ENCODE results near the gene EBF3.

The EBF3 gene

DNA sequence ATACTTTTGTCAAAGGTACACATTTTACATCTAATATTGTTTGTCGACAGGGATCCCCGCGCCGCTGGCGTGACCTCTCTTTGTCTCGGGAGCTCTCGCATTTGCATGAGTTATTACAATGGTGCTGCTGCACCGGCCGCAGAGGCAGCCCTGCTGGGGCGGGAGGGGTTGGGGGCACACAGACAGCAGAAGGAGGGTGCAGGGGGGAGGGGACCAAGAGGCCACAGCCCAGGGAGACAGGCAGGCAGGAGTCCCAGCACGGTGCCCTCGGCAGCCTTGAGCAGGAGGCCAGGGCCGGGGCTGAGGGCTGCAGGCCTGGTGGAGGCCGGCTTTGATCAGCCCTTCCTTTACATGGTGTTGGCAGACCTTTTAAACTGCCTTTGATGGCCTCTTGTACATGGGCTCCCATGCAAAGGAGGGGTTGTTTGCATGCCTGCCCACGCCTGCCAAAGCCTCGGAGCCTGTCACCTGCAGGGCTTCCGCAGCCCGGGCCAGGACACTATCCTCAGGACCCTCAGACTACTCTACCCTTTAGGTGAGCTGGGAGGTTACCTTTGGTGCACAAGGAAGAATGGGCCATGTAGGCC lies 95.5 kb downstream of the EBF3 start:
- no peak for DNase-seq

DNA sequence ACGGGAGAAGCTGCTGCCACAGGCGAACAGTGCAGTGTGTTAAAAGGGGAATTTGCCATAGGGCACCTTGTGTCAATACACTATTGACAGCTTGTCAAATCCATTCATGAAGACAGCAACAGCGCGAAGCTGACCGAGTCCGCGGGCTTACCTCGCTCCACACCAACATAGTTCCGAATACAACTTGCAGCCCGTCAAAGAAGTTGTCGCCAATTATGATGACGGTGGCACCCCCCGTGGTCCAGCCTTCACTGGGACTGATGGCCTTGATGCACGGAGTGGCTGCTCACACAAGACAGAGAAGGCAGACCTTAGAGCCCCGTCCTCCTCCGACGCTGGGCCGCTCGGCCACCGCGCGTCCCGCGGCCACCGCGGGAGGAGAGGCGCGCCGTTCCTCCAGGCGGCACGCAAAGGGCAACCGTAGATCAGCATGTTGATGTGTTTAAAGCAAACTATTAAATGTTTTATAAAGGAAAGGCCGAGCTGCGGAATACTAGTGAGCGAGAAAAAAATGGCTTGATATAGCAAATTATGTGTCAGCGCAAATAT lies 96.4 kb downstream of the EBF3 start:
- DNase-seq, result no peak

DNA sequence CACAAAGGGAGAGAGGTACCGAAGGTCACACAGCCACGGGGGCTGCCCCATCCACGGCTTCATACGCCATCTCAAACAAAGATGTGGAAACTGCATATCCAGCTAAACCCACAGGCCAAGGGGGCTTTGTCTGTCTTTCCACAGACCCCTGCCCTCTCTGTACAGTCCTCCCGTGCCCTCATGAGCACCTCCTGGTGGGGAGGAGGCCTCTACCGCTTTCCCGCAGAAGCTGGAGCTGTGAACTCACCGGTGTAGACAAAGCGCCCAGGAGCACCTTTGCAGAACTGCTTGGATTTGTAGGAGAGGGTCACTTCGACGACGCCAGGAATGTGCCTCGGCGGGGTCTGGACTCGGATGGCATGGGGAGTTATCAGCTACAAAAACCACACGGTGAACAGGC lies 97.2 kb downstream of the EBF3 start:
- DNase-seq, result no peak

DNA sequence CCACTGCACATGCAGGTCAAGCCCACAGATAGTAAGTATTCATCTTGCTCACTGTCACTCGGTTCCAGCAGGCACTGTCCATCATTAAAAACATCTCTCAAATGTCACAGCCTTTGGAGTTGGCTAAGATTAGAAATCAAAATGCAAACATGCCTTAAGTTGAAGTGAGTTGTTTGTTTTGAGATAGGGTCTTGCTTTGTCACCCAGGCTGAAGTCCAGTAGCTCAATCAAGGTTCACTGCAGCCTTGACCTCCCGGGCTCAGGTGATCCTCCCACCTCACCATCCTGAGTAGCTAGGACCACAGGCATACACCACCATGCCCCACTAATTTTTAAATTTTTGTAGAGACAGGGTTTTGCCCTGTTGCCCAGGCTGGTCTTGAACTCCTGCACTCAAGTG lies 98.1 kb downstream of the EBF3 start:
- no peak for DNase-seq

DNA sequence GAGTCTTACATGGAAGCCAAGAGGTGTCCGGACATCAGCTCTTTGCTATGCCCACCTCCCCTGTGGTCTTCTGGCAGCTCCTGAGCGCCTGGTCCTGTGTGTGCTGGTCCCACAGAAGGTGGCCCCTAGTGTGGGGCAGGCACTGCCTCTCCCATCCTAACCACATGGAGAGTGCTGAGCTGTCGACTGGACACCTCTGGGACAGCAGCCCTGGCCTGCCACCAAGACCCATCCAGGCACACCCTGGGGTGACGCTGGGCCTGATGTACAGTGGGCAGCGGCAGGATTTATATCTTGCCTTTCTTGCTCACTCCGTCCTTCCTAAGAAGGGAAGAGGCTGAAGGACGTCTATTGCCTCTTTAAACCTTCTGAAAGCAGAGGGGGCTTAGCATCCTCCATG lies 98.7 kb downstream of the EBF3 start:
- DNase-seq, result no peak

DNA sequence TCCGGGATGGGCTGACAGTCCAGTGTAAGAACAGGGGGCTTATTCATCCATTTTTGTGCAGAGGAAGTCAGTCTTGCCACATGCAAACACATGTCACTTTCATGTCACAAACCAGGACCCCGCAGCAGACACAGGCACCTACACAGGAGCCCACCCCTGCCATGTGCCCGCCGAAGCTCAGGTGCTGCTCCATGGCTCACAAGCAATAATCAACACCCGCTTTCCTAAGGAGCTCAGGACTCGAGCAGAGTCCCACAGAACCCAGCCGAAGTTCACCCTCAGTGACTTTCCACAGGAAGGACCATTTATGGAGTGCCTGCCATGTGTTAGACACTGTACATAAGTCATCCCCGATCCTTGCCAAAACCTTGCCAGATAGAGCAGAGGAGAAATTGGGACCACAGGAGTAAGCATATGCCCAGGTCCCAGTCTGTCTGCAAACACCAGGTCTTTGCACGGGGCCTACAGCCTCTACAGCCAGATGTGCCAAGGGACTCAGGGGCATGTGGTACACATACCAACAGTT lies 99.4 kb downstream of the EBF3 start:
- no peak for DNase-seq

DNA sequence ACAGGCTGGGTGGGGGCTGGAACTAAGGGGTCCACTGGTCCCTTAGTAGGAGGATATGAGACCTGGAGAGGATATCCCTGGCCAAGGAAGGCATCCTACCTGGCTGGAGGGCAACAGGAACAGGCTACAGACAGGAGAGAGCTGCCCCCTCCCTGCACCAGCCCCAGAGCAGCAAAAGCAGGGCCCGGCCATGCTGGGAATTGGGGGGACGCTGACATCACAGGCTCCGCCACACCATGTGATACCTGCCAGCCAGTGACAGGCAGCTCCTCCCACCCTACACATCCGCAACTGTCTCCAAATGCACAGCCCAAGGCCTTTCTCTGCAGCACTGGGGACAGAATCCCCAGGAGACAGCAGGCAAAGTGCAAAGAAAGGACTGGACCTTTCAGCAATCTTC lies 100.0 kb downstream of the EBF3 start:
- no peak for DNase-seq

DNA sequence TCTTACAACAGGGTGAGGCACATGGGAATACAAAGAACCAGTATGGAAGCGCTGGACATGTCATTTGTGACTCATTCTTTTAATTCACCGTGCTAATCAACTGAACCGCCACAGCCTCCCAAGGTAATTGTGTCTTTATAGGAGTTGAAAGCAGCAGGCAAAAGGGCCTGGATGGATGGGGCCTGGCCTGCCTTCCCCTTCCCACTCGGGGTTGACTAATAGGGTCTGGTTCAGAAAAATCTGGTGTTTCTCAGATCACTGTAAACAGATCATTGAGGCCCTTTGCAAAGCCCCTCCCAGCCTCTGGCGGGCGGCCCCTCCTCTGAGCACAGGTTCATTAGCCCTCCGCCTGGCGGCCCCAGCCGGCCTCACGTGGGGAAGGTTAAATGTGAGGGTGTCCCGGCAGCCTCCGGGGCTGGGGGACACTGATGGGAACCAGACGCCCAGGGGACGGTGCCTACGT lies 100.8 kb downstream of the EBF3 start:
- DNase-seq, result no peak

DNA sequence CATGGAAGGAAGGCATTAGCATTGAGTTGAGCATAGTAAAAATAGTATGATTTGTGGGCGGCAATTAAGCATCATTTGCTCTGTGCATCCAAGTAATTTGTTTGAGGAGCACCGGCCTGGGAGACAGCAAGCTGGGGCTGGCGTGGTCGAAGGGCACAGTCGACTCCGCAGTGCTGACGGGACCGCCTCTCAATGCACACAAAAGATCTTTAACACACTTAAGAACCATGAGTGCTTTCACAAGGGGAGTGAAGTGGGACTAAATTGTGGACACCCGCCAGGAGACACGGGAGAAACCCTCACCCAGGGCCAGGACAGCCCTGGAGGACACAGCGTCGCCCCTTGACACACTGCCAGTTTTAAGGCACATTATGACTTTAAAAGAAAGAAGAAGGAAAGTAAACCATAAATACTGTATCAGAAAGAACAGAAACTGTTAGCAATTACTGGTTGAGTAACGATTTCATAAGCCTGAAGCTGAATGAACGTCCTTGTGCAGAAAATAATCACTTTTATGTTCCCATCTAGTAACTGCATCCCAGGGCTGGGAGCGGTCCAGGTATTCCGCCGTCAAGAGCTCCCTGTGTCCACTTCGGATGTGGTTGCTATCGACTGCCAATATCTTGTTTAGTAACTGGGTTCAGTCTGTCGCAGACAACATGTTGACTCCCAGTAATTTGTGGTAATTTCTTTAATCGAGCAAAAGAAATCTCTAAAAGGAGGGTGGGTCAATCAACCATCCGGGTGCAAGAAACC lies 102.1 kb downstream of the EBF3 start:
- DNase-seq, result no peak

DNA sequence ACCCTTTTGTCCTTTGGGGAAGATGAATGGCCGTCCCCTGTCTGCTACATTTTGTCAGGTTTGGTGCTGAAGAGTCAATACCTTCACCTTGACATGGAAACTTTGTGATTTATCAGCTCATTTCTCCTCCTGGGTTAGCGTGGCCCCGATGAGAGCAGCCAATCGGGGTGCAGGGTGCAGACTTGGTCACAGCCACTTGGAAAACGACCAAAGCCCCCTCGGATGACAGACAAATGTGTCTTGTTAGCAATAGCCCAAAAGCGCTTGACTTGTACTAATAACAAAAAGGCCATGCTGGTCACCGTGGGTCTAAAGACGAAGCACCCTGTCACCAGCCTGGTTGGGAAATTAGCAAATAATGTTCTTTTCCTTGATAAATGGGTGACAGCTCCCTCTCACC lies 103.7 kb downstream of the EBF3 start:
- DNase-seq, result no peak

DNA sequence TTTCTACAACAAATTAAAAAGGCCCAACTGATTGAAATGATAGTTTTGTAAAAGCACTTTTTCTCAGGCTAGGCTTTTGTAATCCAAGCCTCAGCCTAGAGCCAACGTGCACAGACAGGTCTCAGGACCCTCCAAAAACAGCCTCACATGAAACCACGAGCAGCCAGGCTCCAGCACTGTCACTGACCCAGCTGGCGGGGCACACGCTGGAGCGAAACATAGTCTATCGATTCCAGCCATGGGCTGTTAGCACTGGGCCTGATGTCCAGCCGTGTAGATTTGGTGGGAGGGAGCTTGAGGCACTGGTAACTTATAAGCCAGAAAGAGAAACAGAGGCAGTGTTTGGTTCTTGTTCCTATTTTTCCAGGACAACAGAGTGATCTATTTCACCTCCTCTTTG lies 104.5 kb downstream of the EBF3 start:
- no peak for DNase-seq

DNA sequence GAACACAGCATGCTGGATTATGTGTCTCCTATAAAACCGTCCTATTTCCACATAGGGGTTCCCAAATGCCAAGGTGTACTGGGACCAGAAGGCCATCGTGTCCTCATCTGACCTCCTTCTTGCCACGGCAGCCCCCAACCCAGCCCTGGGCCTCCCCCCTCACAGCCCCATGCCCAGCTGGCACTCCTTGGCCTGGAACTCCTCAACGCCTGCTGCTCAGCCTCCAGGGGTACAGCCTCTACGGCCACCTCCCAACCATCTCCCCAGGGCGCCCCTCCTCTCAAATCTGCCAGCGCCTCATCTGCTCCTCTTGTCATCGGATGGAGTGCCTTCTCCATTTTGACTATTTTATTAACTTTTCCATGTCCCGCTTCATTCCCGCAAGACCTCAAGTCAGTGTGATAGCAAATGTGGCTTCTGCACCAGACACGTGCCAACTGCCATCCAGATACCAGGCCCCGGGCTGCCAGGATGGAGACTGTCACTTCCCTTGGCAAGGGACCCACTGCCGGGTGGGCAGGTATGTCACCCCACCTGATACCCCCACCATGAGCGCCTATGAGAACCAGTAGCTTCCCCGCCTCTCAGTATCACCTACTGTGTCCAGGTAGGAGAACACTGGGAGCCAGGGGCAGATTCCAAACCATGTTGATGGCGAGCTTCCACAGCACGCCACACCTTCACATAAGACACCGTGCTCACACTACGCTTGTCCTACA lies 106.7 kb downstream of the EBF3 start:
- no peak for DNase-seq

DNA sequence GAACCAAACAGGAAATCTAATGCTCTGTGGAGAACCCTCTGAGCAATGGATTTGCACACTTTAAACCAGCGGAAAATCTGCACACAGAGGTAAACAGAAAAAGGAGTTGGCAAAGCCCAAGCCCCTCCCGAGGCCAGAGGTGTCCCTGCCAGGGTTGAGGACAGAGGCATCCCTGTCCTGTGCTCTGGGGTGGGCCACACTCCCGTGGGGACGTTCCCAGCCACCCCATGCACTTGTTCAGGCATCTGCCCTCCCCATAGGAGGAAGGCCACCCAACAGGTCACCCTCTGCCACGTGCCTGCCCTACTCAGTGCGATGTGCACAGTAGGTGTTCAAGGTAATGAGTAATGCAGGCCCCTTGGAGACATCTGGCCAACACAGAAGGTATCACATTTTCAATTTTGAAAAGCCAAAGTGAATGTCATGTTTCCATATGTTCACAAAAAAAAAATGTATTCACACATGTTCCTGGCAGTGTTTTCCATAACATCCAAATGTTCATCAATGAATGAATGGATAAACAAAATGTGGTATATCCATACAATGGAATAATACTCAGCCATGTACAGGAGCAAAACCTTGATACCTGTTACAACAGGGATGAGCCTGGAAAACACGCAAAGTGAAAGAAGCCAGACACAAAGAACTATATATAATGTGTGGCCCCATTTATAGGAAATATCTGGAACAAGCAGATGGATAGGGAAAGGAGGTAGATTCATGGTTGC lies 108.1 kb downstream of the EBF3 start:
- no peak for DNase-seq

DNA sequence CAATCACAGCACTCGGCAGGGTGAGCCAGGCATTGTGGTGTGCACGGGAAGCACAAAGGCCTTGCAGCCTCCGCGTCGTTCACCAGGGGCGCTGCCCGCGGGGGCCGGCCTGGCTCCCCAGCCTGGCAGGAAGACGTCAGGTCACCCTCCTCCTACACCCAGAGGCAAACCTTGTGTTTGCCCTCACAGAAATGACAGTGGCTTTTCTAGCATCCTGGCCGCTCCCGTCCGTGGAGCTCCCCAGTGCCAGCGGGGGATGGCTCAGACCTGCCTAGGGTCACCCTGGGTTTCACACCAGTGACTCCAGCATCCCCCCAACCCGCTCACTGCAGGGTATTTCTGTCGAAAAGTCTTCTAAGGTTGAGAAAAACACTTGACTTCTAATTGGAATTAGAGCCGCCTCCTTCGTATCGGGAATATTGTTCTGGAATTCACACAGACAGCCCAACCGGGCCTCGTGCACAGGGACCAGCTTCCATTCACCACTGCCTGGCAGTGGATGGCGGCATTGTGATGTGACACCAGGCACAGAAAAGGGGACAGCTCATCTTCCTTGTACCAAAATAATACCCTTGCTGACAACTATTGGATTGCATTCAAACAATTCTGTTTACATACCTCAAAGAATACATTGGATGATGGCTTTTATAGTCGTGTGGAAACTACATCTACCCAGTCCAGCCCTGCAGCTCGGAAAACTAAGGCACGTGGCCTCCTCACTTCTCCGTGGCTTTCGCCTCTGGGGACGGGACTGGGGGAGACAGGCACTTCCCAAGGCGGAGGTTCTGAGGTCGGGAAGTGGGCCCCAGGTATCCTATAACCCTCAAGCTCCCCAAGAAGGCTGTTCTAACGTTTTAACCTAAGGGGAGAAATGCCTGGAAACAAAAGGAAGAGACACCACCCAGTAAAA lies 109.0 kb downstream of the EBF3 start:
- no peak for DNase-seq

DNA sequence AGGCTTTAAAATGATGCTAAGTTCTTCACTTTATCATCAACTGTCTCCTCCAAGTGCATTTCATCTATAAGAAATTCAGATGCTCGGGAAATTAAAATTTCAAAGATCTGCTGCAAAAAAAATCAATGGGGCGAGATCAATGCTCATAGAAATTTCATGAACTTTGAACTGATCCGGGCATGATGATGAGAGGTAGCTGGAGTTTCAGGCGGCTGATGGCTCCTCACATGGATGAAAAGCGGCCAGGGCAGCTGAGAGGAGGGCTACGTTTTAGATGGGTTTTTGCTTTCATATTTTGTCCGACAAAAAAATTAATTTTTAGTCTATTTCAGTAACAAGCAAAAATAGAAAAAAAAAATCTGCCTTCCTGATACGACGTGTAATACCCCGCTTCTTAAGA lies 109.9 kb downstream of the EBF3 start:
- DNase-seq, result no peak

DNA sequence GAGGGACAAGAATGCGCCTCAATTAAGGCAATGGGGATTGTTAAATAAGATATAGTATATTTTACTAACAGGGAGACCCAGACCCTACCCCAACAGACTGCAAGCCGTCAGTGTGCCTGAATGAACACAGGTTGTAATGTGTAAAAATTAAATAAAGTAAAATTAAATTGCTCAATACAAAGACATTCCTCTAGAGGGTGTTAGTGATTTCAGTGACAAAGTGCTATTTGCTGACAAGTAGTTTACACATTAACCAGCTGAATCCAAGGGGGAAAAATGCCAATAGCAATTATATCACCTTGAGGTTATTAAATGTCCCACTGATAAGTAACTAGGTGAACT lies 110.5 kb downstream of the EBF3 start:
- DNase-seq, result no peak

DNA sequence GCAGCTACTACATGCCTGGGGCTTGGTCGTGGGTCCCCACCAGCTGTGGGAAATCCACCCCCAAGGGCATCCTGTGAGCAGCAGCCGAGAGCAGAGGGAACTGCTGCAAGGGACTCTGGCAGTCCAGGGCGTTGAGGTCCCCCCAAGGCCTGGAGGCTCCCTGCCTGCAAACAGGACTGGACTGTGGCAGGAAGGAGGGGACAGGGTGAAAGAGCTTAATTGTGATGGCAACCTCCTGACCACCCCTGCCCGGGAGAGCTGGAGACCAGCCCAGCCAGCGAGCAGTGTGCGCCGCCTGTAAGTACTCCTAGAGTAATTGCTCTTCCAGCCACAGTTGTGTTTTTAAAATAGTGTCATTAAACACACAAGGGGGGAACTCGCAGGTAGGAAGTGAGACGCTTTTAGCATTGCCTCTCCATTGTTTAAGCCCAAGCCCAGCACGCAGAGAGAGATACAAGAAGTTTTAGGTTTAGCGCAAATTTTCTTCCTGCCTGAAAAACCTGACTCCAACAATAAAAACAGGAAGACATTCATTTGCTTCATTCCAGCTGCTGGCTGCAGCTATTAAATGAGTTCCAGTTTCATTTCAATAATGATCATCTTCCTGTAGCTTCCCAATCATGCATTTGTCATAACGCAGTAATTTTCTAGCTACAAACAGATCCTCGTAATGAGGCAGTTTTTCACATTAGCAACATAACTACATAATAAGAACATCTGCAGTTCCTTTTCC lies 111.1 kb downstream of the EBF3 start:
- DNase-seq, result no peak

DNA sequence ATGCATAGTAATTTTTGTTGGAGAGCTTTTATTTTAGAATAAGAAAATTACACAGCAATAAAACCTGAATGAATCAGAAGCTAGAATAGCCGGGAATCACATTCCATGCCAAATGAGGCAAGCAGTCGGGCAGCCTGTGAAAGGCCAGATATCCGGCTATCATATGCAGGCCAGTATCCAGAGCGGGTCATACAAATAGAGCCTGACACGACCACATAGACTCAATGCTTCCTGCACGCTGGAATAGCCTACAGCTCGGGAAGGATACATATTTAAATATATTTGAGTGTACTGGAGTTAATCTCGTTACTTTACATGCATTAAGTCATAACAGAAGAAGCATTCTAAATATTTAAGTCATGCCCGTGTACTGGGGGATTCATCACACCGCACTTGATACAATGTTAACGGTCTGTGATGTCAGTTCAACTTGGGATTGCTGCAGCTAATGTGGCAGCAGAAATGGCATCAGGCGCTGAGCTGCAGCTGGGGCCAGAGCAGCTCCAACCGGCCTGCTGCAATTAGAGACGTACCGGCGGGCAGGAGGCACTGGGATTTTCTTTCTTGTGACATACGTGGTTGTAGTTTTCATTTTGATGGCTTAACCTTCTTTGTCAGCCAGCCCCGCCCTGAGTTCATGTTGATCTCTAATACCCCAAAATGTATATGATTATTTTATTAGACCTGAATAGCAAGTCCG lies 112.0 kb downstream of the EBF3 start:
- no peak for DNase-seq

DNA sequence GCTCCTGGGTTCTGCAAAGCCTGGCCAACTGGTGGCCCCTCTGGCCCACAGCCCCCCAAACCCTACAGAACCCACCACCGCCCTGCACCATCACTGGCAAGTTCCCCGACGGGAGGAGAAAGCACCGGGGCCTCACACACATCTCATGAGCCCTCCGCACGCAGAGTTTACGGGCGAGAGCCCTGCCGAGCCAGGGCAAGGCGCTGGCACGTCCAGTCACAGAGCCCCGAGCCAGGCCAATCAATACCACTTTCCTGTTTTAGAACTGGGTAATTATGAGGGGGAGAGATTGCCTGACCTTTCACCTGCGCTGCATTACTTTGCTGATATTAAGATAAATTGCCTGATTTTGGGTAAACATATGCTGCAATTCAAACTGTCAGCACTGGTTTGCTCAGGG lies 113.3 kb downstream of the EBF3 start:
- DNase-seq, result no peak

DNA sequence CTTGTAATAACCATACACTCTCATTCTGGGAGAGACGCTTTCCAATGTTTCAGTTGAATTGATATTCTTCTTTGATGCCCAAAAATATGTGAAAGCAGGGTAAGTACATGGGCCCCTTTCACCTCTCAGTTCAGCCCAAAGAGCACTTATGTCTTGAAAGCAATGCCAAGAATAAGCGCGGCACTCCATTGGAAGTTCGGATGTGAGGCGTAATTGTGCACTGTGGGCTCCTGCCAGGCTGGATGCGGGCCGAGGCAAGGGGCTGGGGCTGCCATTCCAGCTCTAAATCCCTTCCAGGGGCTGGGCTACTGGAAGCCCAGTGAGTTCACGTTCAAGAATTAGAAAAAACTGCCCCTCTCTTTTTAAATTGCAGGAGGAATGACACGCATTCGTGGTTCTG lies 113.8 kb downstream of the EBF3 start:
- DNase-seq, result no peak

DNA sequence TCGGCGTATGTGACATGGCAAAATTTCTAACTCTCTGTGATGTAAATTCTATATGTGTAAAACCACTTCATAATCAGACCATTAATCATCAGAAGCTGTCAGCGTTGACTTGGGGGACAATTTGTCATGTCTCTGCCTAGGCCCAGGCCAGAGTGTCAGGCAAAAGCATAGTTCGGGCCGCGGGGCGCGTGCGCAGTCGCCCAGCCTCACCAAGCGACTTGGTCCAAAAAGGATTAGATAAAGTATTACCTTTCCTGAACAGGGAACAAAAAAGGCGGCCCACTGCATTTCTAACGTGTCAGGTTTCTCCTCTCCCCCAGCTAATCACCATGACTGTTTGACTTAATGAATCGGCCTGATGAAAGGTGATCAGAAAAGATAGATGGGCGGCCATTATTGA lies 114.2 kb downstream of the EBF3 start:
- DNase-seq, result no peak
